K562 (cell line): Measurements from ENCODE around the gene INPP5K. TPM values are rescaled to one million over a fixed set of nuclear protein-coding genes. Genes with fewer than 3 reads are reported as not detected.

ENCODE experiments used
- CBX8 ChIP-seq: fragments of 200-600 bp; sonication (generic); IDR thresholded peaks from 2 replicates; pipeline ENCODE4 v1.6.1; 2012; ENCODE audit warnings: borderline replicate concordance, mixed run types, low read depth, mild to moderate bottlenecking, moderate library complexity, mixed read lengths, low read length, control low read depth, inconsistent platforms; ENCODE audit not compliant: poor library complexity, severe bottlenecking; ENCODE audit errors: extremely low read depth
- KAT8 ChIP-seq: fragments of 450-650 bp; IDR thresholded peaks from 2 replicates; pipeline ENCODE4 v1.6.1; 2016; ENCODE audit warnings: low read depth, mild to moderate bottlenecking
- RBM25 ChIP-seq: fragments of 200-400 bp; formaldehyde crosslinking; IDR thresholded peaks from 2 replicates; pipeline ENCODE4 v1.6.1; 2018; ENCODE audit warnings: low read length, low read depth, moderate library complexity; ENCODE audit not compliant: severe bottlenecking
- ZBTB17 ChIP-seq: fragments of 450-650 bp; formaldehyde crosslinking; IDR thresholded peaks from 2 replicates; pipeline ENCODE4 v1.4.0; 2020; ENCODE audit warnings: mild to moderate bottlenecking
- ZNF318 ChIP-seq, 2 experiments: fragments of 450-650 bp; IDR thresholded peaks; 2 replicates each; pipeline ENCODE4 v1.6.1; 2016; ENCODE audit warnings: mild to moderate bottlenecking in 2 of 2, borderline replicate concordance in 1 of 2, low read depth in 1 of 2, moderate library complexity in 1 of 2
- ZNF395 ChIP-seq: fragments of 200-800 bp; sonication (Bioruptor generic); IDR thresholded peaks from 2 replicates; pipeline ENCODE4 v1.6.1; 2017; ENCODE audit warnings: missing genetic modification characterization, missing compliant biosample characterization
- polyA plus RNA-seq, 8 experiments: library from polyadenylated mRNA; depleted of rRNA in 4 of 8; stranded (reverse) in 5 of 8; unstranded in 3 of 8; fragments of >200 nt; fragmentation: Nextera tagmentation in 2 of 8; fragmentation: Illumina TruSeq in 1 of 8; extraction: Ambion mirVana in 2 of 8; extraction: Trizol in 1 of 8; gene quantifications; 2 replicates each; pipeline versions ENCODE4 v1.2.1 to v1.2.3, GENCODE V29; 2011 to 2014; ENCODE audit warnings: inconsistent platforms in 1 of 8, missing spikeins in 1 of 8
- total RNA-seq, 7 experiments: library from RNA; depleted of rRNA in 6 of 7; stranded (reverse); fragments of >200 nt in 6 of 7; fragmentation: Illumina TruSeq in 2 of 7; extraction: Trizol in 2 of 7; gene quantifications; 2 replicates each; pipeline versions ENCODE4 v1.2.1 to v1.2.3, GENCODE V29; 2011 to 2021; ENCODE audit warnings: low replicate concordance in 1 of 7

INPP5K gene
- total and polyA plus RNA-seq, 9 of the 15 experiments (the other 6 are each of a cell fraction or from before 2014, with no cell fraction given): 0.63 to 15.1 (median 10.1) TPM

GRCh38 chr17:1559047-1560043 lies 42.9 kb upstream of the INPP5K start (continued):
- TF ChIP-seq ZNF318 (IDR thresholded peaks at IDR 0.05; ENCODE audit: borderline replicate concordance in 1 of 2, low read depth in 1 of 2) (no peak), RBM25 (no peak), ZBTB17 (CRISPR knock-in tag) (no peak), CBX8 (no peak), KAT8 (no peak), ZNF395 (no peak)
